ENCODE data around the gene TSPAN13. TPM values are rescaled to one million over a fixed set of nuclear protein-coding genes. Genes with fewer than 3 reads are reported as not detected.
"Not testable (repeated sequence)": the region's sequence is repeated elsewhere in the genome, so short reads cannot be mapped to it uniquely, and the experiment has no call there.

The TSPAN13 gene
- total RNA-seq, 4 donors from 2014 or later: 2.8 to 8.3 (median 6.9) TPM

GRCh38 chr7:16764942-16765341 lies 11.4 kb downstream of the TSPAN13 start:
- H3K27ac ChIP-seq: peak overlapping the region; percentile 46 to 74 (median 67)
- DNase-seq: no peak
- H3K9me3 ChIP-seq: no peaks in the 10 kb centered on the region
- H3K4me1 ChIP-seq: no peaks in the 10 kb centered on the region
- in situ Hi-C loops (cut with MboI; ENCODE audit: low sequenced_read_pairs in 4 of 4): no loop called here
- no peak overlapping the region for H3K4me3 ChIP-seq
- H3K27me3 ChIP-seq: no peaks in the 10 kb centered on the region
- no peaks in the 10 kb centered on the region for H3K36me3 ChIP-seq
- TF ChIP-seq POLR2A (IDR thresholded peaks at IDR 0.05) (no peak), CTCF (IDR thresholded peaks at IDR 0.05 in 4 of 5, conservative IDR thresholded peaks at IDR 0.05 in 1 of 5) (no peak)
- intact Hi-C loops (cut with DNase I; ENCODE audit: low total_unique reads): no loop called here
- ATAC-seq: no peak

DNA sequence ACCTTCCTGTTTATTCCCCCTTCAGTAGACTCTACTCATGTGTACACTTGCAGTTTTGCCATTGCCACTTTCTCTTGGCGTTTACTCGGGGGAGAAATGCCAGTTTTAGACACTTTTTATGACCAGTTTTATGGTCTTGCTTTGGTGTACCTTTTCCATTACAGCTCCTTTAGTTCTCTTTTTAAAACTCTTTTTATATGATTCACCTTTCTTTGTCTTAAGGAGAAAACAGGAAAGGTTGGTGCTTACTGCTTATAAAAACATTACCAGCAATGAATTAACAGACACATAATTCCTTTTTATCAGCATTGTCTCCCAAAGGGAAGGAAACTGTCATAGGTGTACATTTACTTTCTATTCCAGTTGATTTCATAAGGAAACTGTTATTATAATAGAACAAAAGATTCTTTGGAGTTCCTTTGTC lies 11.9 kb downstream of the TSPAN13 start:
- Histone ChIP-seq H3K4me3 (no peak overlapping the region), H3K27ac (peak overlapping the region; percentile 46 to 74 (median 67)), H3K27me3 (no peaks in the 10 kb centered on the region), H3K36me3 (no peaks in the 10 kb centered on the region), H3K4me1 (no peaks in the 10 kb centered on the region), H3K9me3 (no peaks in the 10 kb centered on the region)
- no peak for DNase-seq
- ATAC-seq: no peak
- in situ Hi-C loops (cut with MboI; ENCODE audit: low sequenced_read_pairs in 4 of 4): no loop called here
- intact Hi-C loops (cut with DNase I; ENCODE audit: low total_unique reads): no loop called here
- TF ChIP-seq CTCF (IDR thresholded peaks at IDR 0.05 in 4 of 5, conservative IDR thresholded peaks at IDR 0.05 in 1 of 5) (no peak), POLR2A (IDR thresholded peaks at IDR 0.05) (no peak)

DNA sequence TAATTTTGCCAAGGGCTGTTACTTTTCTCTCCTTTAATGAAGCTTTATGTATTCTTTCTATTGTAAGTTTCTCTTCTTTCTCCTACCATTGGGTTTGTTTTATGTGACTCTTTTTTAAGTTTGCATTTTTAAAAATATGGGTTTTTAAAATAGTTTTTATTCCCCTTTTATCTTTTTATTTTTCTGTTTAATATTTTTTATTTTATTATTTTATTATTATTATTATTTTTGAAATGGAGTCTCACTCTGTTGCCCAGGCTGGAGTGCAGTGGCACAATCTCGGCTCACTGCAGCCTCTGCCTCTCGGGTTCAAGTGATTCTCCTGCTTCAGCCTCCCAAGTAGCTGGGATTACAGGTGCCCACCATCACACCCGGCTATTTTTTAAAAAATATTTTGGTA lies 16.4 kb downstream of the TSPAN13 start:
- H3K4me3 ChIP-seq; H3K27me3 ChIP-seq; DNase-seq; ATAC-seq; in situ Hi-C loops (cut with MboI; ENCODE audit: low sequenced_read_pairs in 4 of 4); H3K9me3 ChIP-seq; H3K36me3 ChIP-seq; intact Hi-C loops (cut with DNase I; ENCODE audit: low total_unique reads); H3K4me1 ChIP-seq; H3K27ac ChIP-seq: not testable (repeated sequence)

GRCh38 chr7:16770657-16771329 lies 17.2 kb downstream of the TSPAN13 start:
- Histone ChIP-seq H3K27me3 (no peaks in the 10 kb centered on the region), H3K9me3 (no peaks in the 10 kb centered on the region), H3K36me3 (no peaks in the 10 kb centered on the region), H3K4me1 (no peaks in the 10 kb centered on the region), H3K4me3 (no peak overlapping the region), H3K27ac (no peak overlapping the region)
- in situ Hi-C loops (cut with MboI; ENCODE audit: low sequenced_read_pairs in 4 of 4): no loop called here
- no peak for ATAC-seq
- TF ChIP-seq POLR2A (IDR thresholded peaks at IDR 0.05) (no peak), CTCF (IDR thresholded peaks at IDR 0.05 in 4 of 5, conservative IDR thresholded peaks at IDR 0.05 in 1 of 5) (no peak)
- intact Hi-C loops (cut with DNase I; ENCODE audit: low total_unique reads): no loop called here
- DNase-seq: no peak

DNA sequence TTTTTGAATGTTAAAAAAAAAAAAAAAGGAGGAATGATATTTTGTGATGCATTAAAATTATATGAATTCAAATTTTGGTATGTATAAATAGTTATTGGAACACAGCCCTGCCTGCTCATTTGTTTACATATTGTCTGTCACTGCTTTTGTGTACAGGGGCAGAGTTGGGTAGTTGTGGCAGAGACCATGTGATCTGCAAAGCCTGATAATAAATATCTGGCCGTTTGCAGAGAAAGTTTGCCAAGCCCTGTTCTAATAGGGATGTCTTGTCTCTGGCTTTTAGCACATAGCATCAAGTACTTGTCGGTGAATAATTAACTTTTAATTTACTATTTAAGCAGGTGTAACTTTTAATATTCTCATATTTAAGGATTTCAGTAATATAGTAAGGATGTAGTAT lies 19.8 kb downstream of the TSPAN13 start:
- Histone ChIP-seq H3K27ac (no peak overlapping the region), H3K27me3 (no peaks in the 10 kb centered on the region), H3K4me1 (no peaks in the 10 kb centered on the region), H3K36me3 (no peaks in the 10 kb centered on the region), H3K4me3 (no peak overlapping the region), H3K9me3 (no peaks in the 10 kb centered on the region)
- ATAC-seq (no peak), DNase-seq (no peak)
- intact Hi-C loops (cut with DNase I; ENCODE audit: low total_unique reads): loop anchor here (2.0 kb wide), 1 partner anchor 41 kb away; no protein-coding TSS in a partner anchor
- TF ChIP-seq CTCF (IDR thresholded peaks at IDR 0.05 in 4 of 5, conservative IDR thresholded peaks at IDR 0.05 in 1 of 5): no peak
- TF ChIP-seq POLR2A (IDR thresholded peaks at IDR 0.05): no peak
- in situ Hi-C loops (cut with MboI; ENCODE audit: low sequenced_read_pairs in 4 of 4): no loop called here
